ENCODE results near the gene TBP. TPM values are rescaled to one million over a fixed set of nuclear protein-coding genes. Genes with fewer than 3 reads are reported as not detected.
A peak's percentile ranks its signal among the peaks of the same experiment; 100 is the strongest.

Gene TBP
- total and polyA plus RNA-seq, 2 of the 13 experiments (the other 11 are each of a cell fraction or from before 2014, with no cell fraction given): 21.7 to 28.1 TPM

DNA sequence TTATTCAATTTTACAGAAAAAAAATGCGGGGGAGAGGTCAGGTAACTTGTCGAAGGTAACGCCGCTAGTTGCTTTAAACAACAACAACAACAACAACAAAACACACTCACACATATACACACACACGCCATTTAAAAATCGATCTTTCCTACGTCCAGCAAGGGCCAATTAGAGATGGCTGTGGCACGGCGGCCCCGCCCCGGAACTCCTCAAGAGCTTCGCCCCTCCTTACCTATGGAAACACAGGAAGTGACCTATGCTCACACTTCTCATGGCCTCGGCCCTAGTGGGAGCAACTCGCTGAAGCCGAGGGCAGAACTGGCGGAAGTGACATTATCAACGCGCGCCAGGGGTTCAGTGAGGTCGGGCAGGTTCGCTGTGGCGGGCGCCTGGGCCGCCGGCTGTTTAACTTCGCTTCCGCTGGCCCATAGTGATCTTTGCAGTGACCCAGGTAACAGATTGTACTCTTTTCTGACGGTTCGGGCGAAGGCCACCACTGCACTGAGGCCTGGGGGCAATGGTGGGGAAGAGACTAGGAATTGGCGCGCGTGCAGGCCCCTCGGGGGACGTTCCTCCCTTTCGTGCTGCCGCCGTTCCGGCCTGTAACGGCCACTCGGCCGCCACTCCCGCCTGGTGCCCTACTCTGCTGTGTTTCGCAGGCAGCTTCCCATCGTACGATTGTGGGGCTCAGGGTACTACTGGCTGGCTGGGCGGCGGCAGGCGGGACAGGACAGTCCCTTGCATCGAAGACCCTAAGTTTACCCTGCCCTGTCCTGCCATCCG is at the start of gene TBP (continued):
- TF ChIP-seq ZNF703 (CRISPR knock-in tag; IDR thresholded peaks at IDR 0.05; ENCODE audit: borderline replicate concordance) (no peak), FOSL1 (CRISPR knock-in tag; IDR thresholded peaks at IDR 0.05; ENCODE audit: borderline replicate concordance) (no peak), NFATC3 (CRISPR knock-in tag; IDR thresholded peaks at IDR 0.05) (peak; percentile 91; the same call in 1 of the 2 replicates), ATM (IDR thresholded peaks at IDR 0.05; ENCODE audit: borderline replicate concordance) (no peak), ZSCAN12 (CRISPR knock-in tag; IDR thresholded peaks at IDR 0.05) (no peak), CENPT (CRISPR knock-in tag; IDR thresholded peaks at IDR 0.05; ENCODE audit: low read depth) (peak; percentile 78; the same call in 1 of the 2 replicates), ZNF296 (CRISPR knock-in tag; conservative IDR thresholded peaks at IDR 0.05) (no peak), RBM39 (IDR thresholded peaks at IDR 0.05; ENCODE audit: low read depth, low read length, poor library complexity, severe bottlenecking) (peak; percentile 95), HIVEP1 (CRISPR knock-in tag; IDR thresholded peaks at IDR 0.05) (0 out of 2 replicates have a peak, but pooled peaks have one; percentile 37), MLXIP (CRISPR knock-in tag; IDR thresholded peaks at IDR 0.05; ENCODE audit: borderline replicate concordance) (peak; percentile 15; the same call in 1 of the 2 replicates), ZNF230 (CRISPR knock-in tag; IDR thresholded peaks at IDR 0.05) (peak; percentile 93), ASH2L (IDR thresholded peaks at IDR 0.05; ENCODE audit: insufficient read length, low read depth, low read length) (peak; percentile 96), FOXA1 (IDR thresholded peaks at IDR 0.05) (no peak), FOXA1 (CRISPR knock-in tag; IDR thresholded peaks at IDR 0.05) (0 out of 2 replicates have a peak, but pooled peaks have one; percentile 36), AHR (CRISPR knock-in tag; IDR thresholded peaks at IDR 0.05) (peak; percentile 34; the same call in 1 of the 2 replicates)
- TF ChIP-seq, protein P1, sequence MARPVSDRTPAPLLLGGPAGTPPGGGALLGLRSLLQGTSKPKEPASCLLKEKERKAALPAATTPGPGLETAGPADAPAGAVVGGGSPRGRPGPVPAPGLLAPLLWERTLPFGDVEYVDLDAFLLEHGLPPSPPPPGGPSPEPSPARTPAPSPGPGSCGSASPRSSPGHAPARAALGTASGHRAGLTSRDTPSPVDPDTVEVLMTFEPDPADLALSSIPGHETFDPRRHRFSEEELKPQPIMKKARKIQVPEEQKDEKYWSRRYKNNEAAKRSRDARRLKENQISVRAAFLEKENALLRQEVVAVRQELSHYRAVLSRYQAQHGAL (CRISPR knock-in tag; IDR thresholded peaks at IDR 0.05; ENCODE audit: not compliant biosample characterization): no peak
- TF ChIP-seq, protein P2, sequence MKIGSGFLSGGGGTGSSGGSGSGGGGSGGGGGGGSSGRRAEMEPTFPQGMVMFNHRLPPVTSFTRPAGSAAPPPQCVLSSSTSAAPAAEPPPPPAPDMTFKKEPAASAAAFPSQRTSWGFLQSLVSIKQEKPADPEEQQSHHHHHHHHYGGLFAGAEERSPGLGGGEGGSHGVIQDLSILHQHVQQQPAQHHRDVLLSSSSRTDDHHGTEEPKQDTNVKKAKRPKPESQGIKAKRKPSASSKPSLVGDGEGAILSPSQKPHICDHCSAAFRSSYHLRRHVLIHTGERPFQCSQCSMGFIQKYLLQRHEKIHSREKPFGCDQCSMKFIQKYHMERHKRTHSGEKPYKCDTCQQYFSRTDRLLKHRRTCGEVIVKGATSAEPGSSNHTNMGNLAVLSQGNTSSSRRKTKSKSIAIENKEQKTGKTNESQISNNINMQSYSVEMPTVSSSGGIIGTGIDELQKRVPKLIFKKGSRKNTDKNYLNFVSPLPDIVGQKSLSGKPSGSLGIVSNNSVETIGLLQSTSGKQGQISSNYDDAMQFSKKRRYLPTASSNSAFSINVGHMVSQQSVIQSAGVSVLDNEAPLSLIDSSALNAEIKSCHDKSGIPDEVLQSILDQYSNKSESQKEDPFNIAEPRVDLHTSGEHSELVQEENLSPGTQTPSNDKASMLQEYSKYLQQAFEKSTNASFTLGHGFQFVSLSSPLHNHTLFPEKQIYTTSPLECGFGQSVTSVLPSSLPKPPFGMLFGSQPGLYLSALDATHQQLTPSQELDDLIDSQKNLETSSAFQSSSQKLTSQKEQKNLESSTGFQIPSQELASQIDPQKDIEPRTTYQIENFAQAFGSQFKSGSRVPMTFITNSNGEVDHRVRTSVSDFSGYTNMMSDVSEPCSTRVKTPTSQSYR (CRISPR knock-in tag; IDR thresholded peaks at IDR 0.05; ENCODE audit: borderline replicate concordance): peak; percentile 61; the same call in 1 of the 2 replicates
- TF ChIP-seq, protein P3, sequence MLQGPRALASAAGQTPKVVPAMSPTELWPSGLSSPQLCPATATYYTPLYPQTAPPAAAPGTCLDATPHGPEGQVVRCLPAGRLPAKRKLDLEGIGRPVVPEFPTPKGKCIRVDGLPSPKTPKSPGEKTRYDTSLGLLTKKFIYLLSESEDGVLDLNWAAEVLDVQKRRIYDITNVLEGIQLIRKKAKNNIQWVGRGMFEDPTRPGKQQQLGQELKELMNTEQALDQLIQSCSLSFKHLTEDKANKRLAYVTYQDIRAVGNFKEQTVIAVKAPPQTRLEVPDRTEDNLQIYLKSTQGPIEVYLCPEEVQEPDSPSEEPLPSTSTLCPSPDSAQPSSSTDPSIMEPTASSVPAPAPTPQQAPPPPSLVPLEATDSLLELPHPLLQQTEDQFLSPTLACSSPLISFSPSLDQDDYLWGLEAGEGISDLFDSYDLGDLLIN (CRISPR knock-in tag; IDR thresholded peaks at IDR 0.05; ENCODE audit: borderline replicate concordance): peak; percentile 84; the same call in 1 of the 2 replicates
- TF ChIP-seq, protein P4, sequence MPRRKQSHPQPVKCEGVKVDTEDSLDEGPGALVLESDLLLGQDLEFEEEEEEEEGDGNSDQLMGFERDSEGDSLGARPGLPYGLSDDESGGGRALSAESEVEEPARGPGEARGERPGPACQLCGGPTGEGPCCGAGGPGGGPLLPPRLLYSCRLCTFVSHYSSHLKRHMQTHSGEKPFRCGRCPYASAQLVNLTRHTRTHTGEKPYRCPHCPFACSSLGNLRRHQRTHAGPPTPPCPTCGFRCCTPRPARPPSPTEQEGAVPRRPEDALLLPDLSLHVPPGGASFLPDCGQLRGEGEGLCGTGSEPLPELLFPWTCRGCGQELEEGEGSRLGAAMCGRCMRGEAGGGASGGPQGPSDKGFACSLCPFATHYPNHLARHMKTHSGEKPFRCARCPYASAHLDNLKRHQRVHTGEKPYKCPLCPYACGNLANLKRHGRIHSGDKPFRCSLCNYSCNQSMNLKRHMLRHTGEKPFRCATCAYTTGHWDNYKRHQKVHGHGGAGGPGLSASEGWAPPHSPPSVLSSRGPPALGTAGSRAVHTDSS (CRISPR knock-in tag; conservative IDR thresholded peaks at IDR 0.05): peak; percentile 77; the same call in 1 of the 2 replicates

Data from HepG2 (cell line).